ENCODE measurements around the gene BRD1. TPM values are rescaled to one million over a fixed set of nuclear protein-coding genes. Genes with fewer than 3 reads are reported as not detected.

Gene BRD1
- total RNA-seq, 1 donor: 23.5 TPM

DNA sequence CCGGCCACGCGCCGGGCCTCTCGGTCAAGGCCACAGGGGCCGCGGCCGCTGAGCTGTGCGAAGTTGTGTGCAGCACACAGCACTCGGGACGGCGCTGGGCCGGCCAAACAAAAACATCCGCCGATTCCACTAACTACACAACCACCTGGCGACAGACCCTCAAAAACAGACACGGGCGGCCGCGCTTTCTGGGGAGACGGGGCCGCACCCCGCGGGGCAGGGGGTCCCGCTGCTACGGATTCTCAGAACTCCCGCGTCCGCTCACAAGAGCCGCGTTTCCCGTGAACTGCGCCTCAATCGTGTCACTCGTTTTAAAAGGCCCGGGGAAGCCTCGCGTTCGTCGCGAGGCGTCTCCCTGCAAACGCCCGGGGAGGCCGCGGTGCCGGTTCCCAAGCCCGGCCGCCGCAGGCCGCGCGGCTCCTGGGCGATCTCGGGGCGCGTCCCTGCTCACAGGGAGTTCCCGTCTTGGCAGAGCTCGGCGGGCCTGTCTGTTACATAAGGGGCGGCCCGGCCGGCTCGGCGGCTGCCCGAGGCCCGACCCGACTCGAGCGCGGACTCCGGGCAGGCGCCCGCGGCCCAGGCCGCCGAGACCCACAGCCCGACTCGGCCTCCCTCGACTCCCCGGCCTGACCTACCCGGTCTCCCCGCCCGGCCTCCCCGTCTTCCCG is 936 bp downstream of the BRD1 start:
- H3K36me3 ChIP-seq (ENCODE audit: insufficient read depth, low read length): peaks cover 21% of the 10 kb centered on the region
- H3K4me1 ChIP-seq (ENCODE audit: insufficient read depth, low read length): peaks cover 17% of the 10 kb centered on the region
- peak; percentile 91 for DNase-seq (ENCODE audit: insufficient read length, low spot score, missing footprints)
- H3K4me3 ChIP-seq (ENCODE audit: insufficient read depth, low read length): peak overlapping the region; percentile 87
- TF ChIP-seq, protein P1, sequence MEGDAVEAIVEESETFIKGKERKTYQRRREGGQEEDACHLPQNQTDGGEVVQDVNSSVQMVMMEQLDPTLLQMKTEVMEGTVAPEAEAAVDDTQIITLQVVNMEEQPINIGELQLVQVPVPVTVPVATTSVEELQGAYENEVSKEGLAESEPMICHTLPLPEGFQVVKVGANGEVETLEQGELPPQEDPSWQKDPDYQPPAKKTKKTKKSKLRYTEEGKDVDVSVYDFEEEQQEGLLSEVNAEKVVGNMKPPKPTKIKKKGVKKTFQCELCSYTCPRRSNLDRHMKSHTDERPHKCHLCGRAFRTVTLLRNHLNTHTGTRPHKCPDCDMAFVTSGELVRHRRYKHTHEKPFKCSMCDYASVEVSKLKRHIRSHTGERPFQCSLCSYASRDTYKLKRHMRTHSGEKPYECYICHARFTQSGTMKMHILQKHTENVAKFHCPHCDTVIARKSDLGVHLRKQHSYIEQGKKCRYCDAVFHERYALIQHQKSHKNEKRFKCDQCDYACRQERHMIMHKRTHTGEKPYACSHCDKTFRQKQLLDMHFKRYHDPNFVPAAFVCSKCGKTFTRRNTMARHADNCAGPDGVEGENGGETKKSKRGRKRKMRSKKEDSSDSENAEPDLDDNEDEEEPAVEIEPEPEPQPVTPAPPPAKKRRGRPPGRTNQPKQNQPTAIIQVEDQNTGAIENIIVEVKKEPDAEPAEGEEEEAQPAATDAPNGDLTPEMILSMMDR (IDR thresholded peaks at IDR 0.05; ENCODE audit: extremely low read depth, low read depth, low read length): no peak
- H3K9me3 ChIP-seq (ENCODE audit: low read depth, low read length): no peaks in the 10 kb centered on the region
- H3K79me2 ChIP-seq (ENCODE audit: insufficient read depth, low read length): peaks cover 53% of the 10 kb centered on the region
- peak overlapping the region; percentile 92 for H3K27ac ChIP-seq (ENCODE audit: low read depth, low read length)
- peak overlapping the region; percentile 97 for H3K4me2 ChIP-seq (ENCODE audit: insufficient read depth, low read length)
- H2AFZ ChIP-seq (ENCODE audit: low read length): no peak overlapping the region
- H4K20me1 ChIP-seq (ENCODE audit: insufficient read depth, low read length): peaks cover 46% of the 10 kb centered on the region
- no peaks in the 10 kb centered on the region for H3K27me3 ChIP-seq (ENCODE audit: insufficient read depth, low read length)

DNA sequence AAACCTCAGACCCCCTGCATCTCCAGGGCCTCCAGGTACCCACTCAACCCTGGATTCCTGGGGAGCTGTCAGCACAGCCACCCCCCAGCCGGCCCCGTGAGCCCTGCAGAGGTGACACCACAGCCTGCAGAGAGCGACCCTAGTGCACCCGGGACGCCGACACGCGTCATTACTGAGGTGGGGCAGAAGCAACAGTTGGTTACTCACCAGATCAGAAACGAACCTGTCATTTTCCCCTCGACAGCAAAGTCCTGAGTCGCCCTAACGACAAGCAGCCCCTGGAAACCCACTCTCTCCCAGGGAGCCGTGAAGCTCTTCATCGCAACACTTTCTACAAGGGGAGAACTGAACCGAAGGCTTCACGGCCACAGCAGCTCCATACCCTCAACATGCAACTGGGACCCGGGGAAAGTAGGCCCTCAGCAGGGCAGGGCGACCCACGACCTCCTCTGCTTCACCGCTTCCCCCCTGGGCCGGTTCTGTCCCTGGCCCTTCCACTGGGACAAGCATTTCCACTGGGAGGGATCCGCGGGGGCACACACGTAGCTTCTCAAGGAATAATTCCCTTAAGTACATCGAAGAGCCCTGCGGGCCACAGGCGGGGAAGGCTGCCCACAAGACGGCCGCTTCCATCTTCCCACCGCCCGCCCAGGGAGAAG is 1.6 kb downstream of the BRD1 start:
- TF ChIP-seq, protein P1 (IDR thresholded peaks at IDR 0.05; ENCODE audit: extremely low read depth, low read depth, low read length): no peak
- peak; percentile 82 for DNase-seq (ENCODE audit: insufficient read length, low spot score, missing footprints)
- H4K20me1 ChIP-seq (ENCODE audit: insufficient read depth, low read length): peaks cover 52% of the 10 kb centered on the region

DNA sequence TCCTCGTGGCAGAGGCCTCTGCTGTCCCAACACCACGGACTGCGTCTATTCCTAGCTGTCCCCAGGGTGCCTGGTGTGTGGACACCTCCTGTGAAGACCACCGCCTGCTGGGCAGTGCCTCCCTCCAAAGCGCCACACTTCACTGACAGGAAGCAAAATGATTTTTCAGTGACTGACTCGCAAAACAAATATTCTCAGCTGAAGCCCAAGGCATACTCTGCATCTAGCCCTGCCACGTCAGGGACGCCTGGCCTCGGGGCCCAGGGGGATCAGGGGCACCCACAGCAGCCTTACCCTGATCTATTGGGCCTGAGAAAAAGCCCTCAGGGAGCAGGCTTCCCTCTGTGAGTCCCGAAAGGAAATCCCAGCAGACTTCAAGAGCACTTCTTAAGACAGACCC is 2.2 kb downstream of the BRD1 start:
- peaks cover 33% of the 10 kb centered on the region for H3K36me3 ChIP-seq (ENCODE audit: insufficient read depth, low read length)
- peaks cover 59% of the 10 kb centered on the region for H4K20me1 ChIP-seq (ENCODE audit: insufficient read depth, low read length)
- peak; percentile 87 for DNase-seq (ENCODE audit: insufficient read length, low spot score, missing footprints)
- no peaks in the 10 kb centered on the region for H3K9me3 ChIP-seq (ENCODE audit: low read depth, low read length)
- H3K4me1 ChIP-seq (ENCODE audit: insufficient read depth, low read length): peaks cover 17% of the 10 kb centered on the region
- H3K27me3 ChIP-seq (ENCODE audit: insufficient read depth, low read length): no peaks in the 10 kb centered on the region
- H3K4me2 ChIP-seq (ENCODE audit: insufficient read depth, low read length): peak overlapping the region; percentile 97
- H2AFZ ChIP-seq (ENCODE audit: low read length): no peak overlapping the region
- H3K27ac ChIP-seq (ENCODE audit: low read depth, low read length): peak overlapping the region; percentile 92
- H3K4me3 ChIP-seq (ENCODE audit: insufficient read depth, low read length): peak overlapping the region; percentile 87
- H3K79me2 ChIP-seq (ENCODE audit: insufficient read depth, low read length): peaks cover 66% of the 10 kb centered on the region
- TF ChIP-seq, protein P1 (IDR thresholded peaks at IDR 0.05; ENCODE audit: extremely low read depth, low read depth, low read length): no peak

More for the DNA sequence above, 1.6 kb downstream of the BRD1 start:
- peak overlapping the region; percentile 92 for H3K27ac ChIP-seq (ENCODE audit: low read depth, low read length)
- H3K4me3 ChIP-seq (ENCODE audit: insufficient read depth, low read length): peak overlapping the region; percentile 87
- no peaks in the 10 kb centered on the region for H3K27me3 ChIP-seq (ENCODE audit: insufficient read depth, low read length)
- peak overlapping the region; percentile 97 for H3K4me2 ChIP-seq (ENCODE audit: insufficient read depth, low read length)
- H3K4me1 ChIP-seq (ENCODE audit: insufficient read depth, low read length): peaks cover 17% of the 10 kb centered on the region
- H3K79me2 ChIP-seq (ENCODE audit: insufficient read depth, low read length): peaks cover 59% of the 10 kb centered on the region
- no peak overlapping the region for H2AFZ ChIP-seq (ENCODE audit: low read length)
- H3K9me3 ChIP-seq (ENCODE audit: low read depth, low read length): no peaks in the 10 kb centered on the region
- peaks cover 27% of the 10 kb centered on the region for H3K36me3 ChIP-seq (ENCODE audit: insufficient read depth, low read length)

DNA sequence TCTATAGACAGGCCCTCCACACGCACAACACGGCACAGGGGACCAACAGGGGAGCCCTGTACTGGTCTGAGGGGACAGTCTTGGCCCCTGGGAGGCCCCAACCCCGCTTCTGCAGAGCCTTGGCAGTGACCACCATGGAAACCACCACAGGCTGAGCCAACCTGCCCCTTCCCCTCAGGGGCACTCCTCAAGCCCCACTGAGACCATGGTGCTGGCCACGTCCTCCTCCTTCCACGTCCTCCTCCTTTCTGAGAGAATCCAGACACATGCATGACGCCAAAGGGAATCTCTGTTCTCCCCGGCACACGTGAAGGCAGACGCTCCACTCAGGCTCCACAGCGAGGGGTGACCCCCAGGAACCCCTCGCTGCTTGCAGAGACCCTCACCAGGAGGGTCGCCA is 2.7 kb downstream of the BRD1 start:
- Histone ChIP-seq H3K9me3 (ENCODE audit: low read depth, low read length) (no peaks in the 10 kb centered on the region), H3K27me3 (ENCODE audit: insufficient read depth, low read length) (no peaks in the 10 kb centered on the region), H3K4me3 (ENCODE audit: insufficient read depth, low read length) (peak overlapping the region; percentile 87), H3K4me2 (ENCODE audit: insufficient read depth, low read length) (peak overlapping the region; percentile 97), H3K79me2 (ENCODE audit: insufficient read depth, low read length) (peaks cover 71% of the 10 kb centered on the region), H4K20me1 (ENCODE audit: insufficient read depth, low read length) (peaks cover 64% of the 10 kb centered on the region), H3K27ac (ENCODE audit: low read depth, low read length) (peak overlapping the region; percentile 92), H3K4me1 (ENCODE audit: insufficient read depth, low read length) (peaks cover 17% of the 10 kb centered on the region), H3K36me3 (ENCODE audit: insufficient read depth, low read length) (peaks cover 38% of the 10 kb centered on the region), H2AFZ (ENCODE audit: low read length) (no peak overlapping the region)
- TF ChIP-seq, protein P1 (IDR thresholded peaks at IDR 0.05; ENCODE audit: extremely low read depth, low read depth, low read length): no peak
- peak; percentile 54 for DNase-seq (ENCODE audit: insufficient read length, low spot score, missing footprints)

All from osteoblast (primary cell).